A549 (cell line): Measurements from ENCODE around the gene TGIF2. TPM values are rescaled to one million over a fixed set of nuclear protein-coding genes. Genes with fewer than 3 reads are reported as not detected.

Experiments
- ATAC-seq, 2 experiments: fragments of 200-7000 bp in 1 of 2; fragments of >200 bp in 1 of 2; cut with Nextera tagmentation in 1 of 2; cut with Tn5 transposase in 1 of 2; 3 replicates each; pipeline versions ENCODE4 v1.8.0 to v1.9.1; 2018 to 2020; ENCODE audit warnings: mild to moderate bottlenecking in 1 of 2, moderate library complexity in 1 of 2
- CTCF ChIA-PET: fragments of 300-600 bp; sonication (Branson Sonifier 250); formaldehyde crosslinking; extraction: SDS; loops from one replicate; lab custom pipeline; 2021; ENCODE audit warnings: antibody characterized with exemption, inconsistent platforms; lab: Yijun Ruan, JAX
- POLR2A ChIA-PET: fragments of 350-600 bp; formaldehyde crosslinking; extraction: SDS; loops from one replicate; lab custom pipeline; 2021; ENCODE audit warnings: antibody characterized with exemption, inconsistent platforms; lab: Yijun Ruan, JAX
- DNase-seq, 2 experiments: peaks; one replicate each; pipeline versions ENCODE4 v3.0.0 to v3.0.0-alpha.2; 2011 to 2016; ENCODE audit warnings: low read depth in 1 of 2, low spot score in 1 of 2
- FAIRE-seq: peaks from 2 replicates; lab custom pipeline; 2011; peaks lifted over from hg19 to GRCh38; lab: Jason Lieb, UNC
- H3K27ac ChIP-seq, 2 experiments: fragments of >200 bp; sonication (Bioruptor Twin); formaldehyde crosslinking; 3 replicates each; pipeline ENCODE4 v1.5.1; 2016 to 2017
- H3K4me1 ChIP-seq: fragments of >200 bp; sonication (Bioruptor Twin); formaldehyde crosslinking; 3 replicates; pipeline ENCODE4 v1.6.1; 2016
- H3K4me2 ChIP-seq: fragments of >200 bp; sonication (Bioruptor Twin); formaldehyde crosslinking; 3 replicates; pipeline ENCODE4 v1.6.1; 2016
- H3K4me3 ChIP-seq: fragments of >200 bp; sonication (Bioruptor Twin); formaldehyde crosslinking; 3 replicates; pipeline ENCODE4 v1.5.1; 2016
- H3K9me3 ChIP-seq: fragments of >200 bp; sonication (Bioruptor Twin); formaldehyde crosslinking; 3 replicates; pipeline ENCODE4 v1.6.1; 2016
- CEBPB ChIP-seq, 2 experiments: fragments of >200 bp in 1 of 2; sonication (Bioruptor Twin) in 1 of 2; formaldehyde crosslinking in 1 of 2; IDR thresholded peaks; 2 replicates each; pipeline ENCODE4 v1.6.1; 2012 to 2016
- CHD4 ChIP-seq: fragments of 200-600 bp; sonication (generic); IDR thresholded peaks from 2 replicates; pipeline ENCODE4 v1.6.1; 2016; ENCODE audit warnings: antibody characterized with exemption, mild to moderate bottlenecking, borderline replicate concordance
- EHF ChIP-seq: fragments of 250-450 bp; sonication (Bioruptor Pico); IDR thresholded peaks from 2 replicates; pipeline ENCODE4 v1.5.0; 2020; ENCODE audit warnings: mild to moderate bottlenecking
- EHMT2 ChIP-seq: fragments of 200-600 bp; sonication (generic); IDR thresholded peaks from 2 replicates; pipeline ENCODE4 v1.6.1; 2016; ENCODE audit warnings: antibody characterized with exemption, low read depth, mild to moderate bottlenecking, moderate library complexity
- ESRRA ChIP-seq: fragments of 150-350 bp; IDR thresholded peaks from 2 replicates; pipeline ENCODE4 v1.6.1; 2014; ENCODE audit warnings: mild to moderate bottlenecking, low read length, borderline replicate concordance
- FOSB ChIP-seq: fragments of 250-450 bp; sonication (Bioruptor Pico); IDR thresholded peaks from 2 replicates; pipeline ENCODE4 v1.5.0; 2020; ENCODE audit warnings: mild to moderate bottlenecking, moderate library complexity
- FOSL2 ChIP-seq, 2 experiments: fragments of 450-650 bp in 1 of 2; fragments of >200 bp in 1 of 2; sonication (Bioruptor Twin) in 1 of 2; formaldehyde crosslinking; IDR thresholded peaks; 2 replicates each; pipeline versions ENCODE4 v1.5.0 to v1.6.1; 2016 to 2020; ENCODE audit warnings: mild to moderate bottlenecking in 1 of 2, moderate library complexity in 1 of 2
- GATA3 ChIP-seq: IDR thresholded peaks from 2 replicates; pipeline ENCODE4 v1.6.1; 2012; ENCODE audit warnings: borderline replicate concordance
- HDAC2 ChIP-seq: fragments of 200-600 bp; sonication (generic); IDR thresholded peaks from 2 replicates; pipeline ENCODE4 v1.6.1; 2016
- HOXA7 ChIP-seq: fragments of 250-450 bp; sonication (Bioruptor Pico); IDR thresholded peaks from 2 replicates; pipeline ENCODE4 v1.5.0; 2020; ENCODE audit warnings: mild to moderate bottlenecking, moderate library complexity
- HOXB5 ChIP-seq: fragments of 250-450 bp; sonication (Bioruptor Pico); IDR thresholded peaks from 2 replicates; pipeline ENCODE4 v1.5.0; 2020; ENCODE audit warnings: mild to moderate bottlenecking, moderate library complexity
- JUN ChIP-seq, 2 experiments: fragments of >200 bp; sonication (Bioruptor Twin); formaldehyde crosslinking; IDR thresholded peaks; 2 replicates in 1 of 2; 3 replicates in 1 of 2; pipeline ENCODE4 v1.6.1; 2016 to 2017
- KDM1A ChIP-seq: fragments of 200-600 bp; sonication (generic); IDR thresholded peaks from 2 replicates; pipeline ENCODE4 v1.6.1; 2016; ENCODE audit warnings: low read depth, mild to moderate bottlenecking
- MAFK ChIP-seq: fragments of 450-650 bp; IDR thresholded peaks from 2 replicates; pipeline ENCODE4 v1.6.1; 2014; ENCODE audit not compliant: partially characterized antibody
- MAZ ChIP-seq: fragments of 150-350 bp; IDR thresholded peaks from 2 replicates; pipeline ENCODE4 v1.6.1; 2014; ENCODE audit warnings: antibody characterized with exemption, low read depth, low read length, borderline replicate concordance
- MYC ChIP-seq: IDR thresholded peaks from 2 replicates; pipeline ENCODE4 v1.6.1; 2012; ENCODE audit warnings: mild to moderate bottlenecking, inconsistent platforms, low read length, improper control_type of control experiment, borderline replicate concordance
- NR3C1 ChIP-seq: fragments of >200 bp; sonication (Bioruptor Twin); formaldehyde crosslinking; IDR thresholded peaks from 3 replicates; pipeline ENCODE4 v1.6.1; 2017
- POLR2AphosphoS2 ChIP-seq: conservative IDR thresholded peaks from 2 replicates; pipeline ENCODE4 v1.6.1; 2012; ENCODE audit warnings: low read length, improper control_type of control experiment, inconsistent platforms
- RAD21 ChIP-seq, 2 experiments: fragments of >200 bp in 1 of 2; sonication (Bioruptor Twin) in 1 of 2; formaldehyde crosslinking in 1 of 2; IDR thresholded peaks in 1 of 2; conservative IDR thresholded peaks in 1 of 2; 2 replicates in 1 of 2; 3 replicates in 1 of 2; pipeline ENCODE4 v1.6.1; 2012 to 2018; ENCODE audit warnings: inconsistent platforms in 1 of 2
- RARB ChIP-seq: fragments of 250-450 bp; sonication (Bioruptor Pico); IDR thresholded peaks from 2 replicates; pipeline ENCODE4 v1.8.0; 2021; ENCODE audit warnings: mild to moderate bottlenecking, moderate library complexity
- RCOR1 ChIP-seq: fragments of 150-350 bp; IDR thresholded peaks from 2 replicates; pipeline ENCODE4 v1.6.1; 2014; ENCODE audit warnings: antibody characterized with exemption, low read length, low read depth
- TFCP2L1 ChIP-seq: fragments of 250-450 bp; sonication (Bioruptor Pico); IDR thresholded peaks from 2 replicates; pipeline ENCODE4 v1.5.0; 2021; ENCODE audit warnings: mild to moderate bottlenecking
- ZC3H11A ChIP-seq: fragments of 450-650 bp; IDR thresholded peaks from 2 replicates; pipeline ENCODE4 v1.6.1; 2014; ENCODE audit warnings: antibody characterized with exemption, mild to moderate bottlenecking
- WGBS: methylation state at CpG from one replicate; pipeline ENCODE4 v1.1.6; 2017; ENCODE audit errors: missing lambda C conversion rate; 5-methylcytosine and 5-hydroxymethylcytosine counted together
- polyA plus RNA-seq, 4 experiments: library from polyadenylated mRNA; depleted of rRNA in 3 of 4; stranded (reverse); fragments of >200 nt; fragmentation: RNase III in 1 of 4; extraction: RNeasy Plus Mini Kit Qiagen cat#74134 plus additional on column Dnase treatment in 1 of 4; gene quantifications; 2 replicates in 3 of 4; 3 replicates in 1 of 4; pipeline ENCODE4 v1.2.3, GENCODE V29; 2011 to 2017
- TF ChIP-seq, protein P1 (sequence below): fragments of 250-450 bp; sonication (Bioruptor Pico); IDR thresholded peaks from 2 replicates; pipeline ENCODE4 v1.5.0; 2020; ENCODE audit warnings: low read depth, mild to moderate bottlenecking, moderate library complexity
- TF ChIP-seq, protein P2 (sequence below): fragments of >200 bp; sonication (Bioruptor Twin); formaldehyde crosslinking; IDR thresholded peaks from 3 replicates; pipeline ENCODE4 v1.6.1; 2016
- TF ChIP-seq, protein P3 (sequence below): fragments of 150-350 bp; IDR thresholded peaks from 2 replicates; pipeline ENCODE4 v1.6.1; 2014; ENCODE audit warnings: low read depth, mild to moderate bottlenecking, low read length
- TF ChIP-seq, protein P4 (sequence below): fragments of 450-650 bp; IDR thresholded peaks from 2 replicates; pipeline ENCODE4 v1.6.1; 2014; ENCODE audit warnings: antibody characterized with exemption
- TF ChIP-seq, protein P5 (sequence below): IDR thresholded peaks from 2 replicates; pipeline ENCODE4 v1.6.1; 2012

Gene TGIF2
- polyA plus RNA-seq, 2 of the 4 experiments (the other 2 are of a cell fraction) = 4.1 to 5.1 TPM

DNA sequence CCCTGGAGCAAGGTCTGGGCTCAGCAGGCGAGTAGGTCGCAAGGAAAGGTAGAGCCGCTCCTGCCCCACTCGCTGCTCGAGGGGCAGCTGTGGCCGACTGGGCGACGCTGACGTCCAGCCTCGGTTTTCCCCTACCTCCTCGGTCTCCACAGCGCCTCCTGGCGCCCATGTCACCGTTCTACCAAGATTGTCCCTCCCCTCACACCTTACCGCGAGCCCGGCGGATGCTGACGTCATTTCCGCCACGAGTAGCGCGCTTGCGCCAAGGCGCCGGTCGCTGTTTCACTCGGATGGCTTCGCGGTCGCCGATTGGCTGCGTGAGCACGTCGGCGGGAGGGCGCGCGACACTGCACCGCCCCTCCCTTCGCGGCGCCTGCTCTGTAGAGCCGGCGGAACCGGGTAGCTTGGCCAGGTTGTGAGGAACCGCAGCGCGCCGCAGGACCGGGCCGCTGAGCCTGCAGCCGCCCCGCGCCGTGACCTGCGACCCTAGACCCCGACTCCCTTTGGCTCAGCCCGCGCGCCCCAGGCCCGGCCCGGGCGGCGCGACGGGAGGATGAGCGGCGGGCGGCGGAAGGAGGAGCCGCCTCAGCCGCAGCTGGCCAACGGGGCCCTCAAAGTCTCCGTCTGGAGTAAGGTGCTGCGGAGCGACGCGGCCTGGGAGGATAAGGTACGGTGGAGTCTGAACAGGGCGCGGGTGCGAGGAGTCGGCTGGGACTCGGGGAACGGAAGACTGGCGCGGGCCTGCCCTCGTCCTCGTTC is 32.2 kb downstream of the TGIF2 start, which contains the start of gene RAB5IF (continued):
- TF ChIP-seq FOSL2 (IDR thresholded peaks at IDR 0.05) (no peak), FOSL2 (CRISPR knock-in tag; IDR thresholded peaks at IDR 0.05) (peak; percentile 51; the same call in 1 of the 2 replicates), HOXA7 (CRISPR knock-in tag) (no peak), MAFK (peak; percentile 29), RAD21 (conservative IDR thresholded peaks at IDR 0.05 in 1 of 2, IDR thresholded peaks at IDR 0.05 in 1 of 2) (peak; percentile 66 to 73), MAZ (peak; percentile 39; the same call in 1 of the 2 replicates)

DNA sequence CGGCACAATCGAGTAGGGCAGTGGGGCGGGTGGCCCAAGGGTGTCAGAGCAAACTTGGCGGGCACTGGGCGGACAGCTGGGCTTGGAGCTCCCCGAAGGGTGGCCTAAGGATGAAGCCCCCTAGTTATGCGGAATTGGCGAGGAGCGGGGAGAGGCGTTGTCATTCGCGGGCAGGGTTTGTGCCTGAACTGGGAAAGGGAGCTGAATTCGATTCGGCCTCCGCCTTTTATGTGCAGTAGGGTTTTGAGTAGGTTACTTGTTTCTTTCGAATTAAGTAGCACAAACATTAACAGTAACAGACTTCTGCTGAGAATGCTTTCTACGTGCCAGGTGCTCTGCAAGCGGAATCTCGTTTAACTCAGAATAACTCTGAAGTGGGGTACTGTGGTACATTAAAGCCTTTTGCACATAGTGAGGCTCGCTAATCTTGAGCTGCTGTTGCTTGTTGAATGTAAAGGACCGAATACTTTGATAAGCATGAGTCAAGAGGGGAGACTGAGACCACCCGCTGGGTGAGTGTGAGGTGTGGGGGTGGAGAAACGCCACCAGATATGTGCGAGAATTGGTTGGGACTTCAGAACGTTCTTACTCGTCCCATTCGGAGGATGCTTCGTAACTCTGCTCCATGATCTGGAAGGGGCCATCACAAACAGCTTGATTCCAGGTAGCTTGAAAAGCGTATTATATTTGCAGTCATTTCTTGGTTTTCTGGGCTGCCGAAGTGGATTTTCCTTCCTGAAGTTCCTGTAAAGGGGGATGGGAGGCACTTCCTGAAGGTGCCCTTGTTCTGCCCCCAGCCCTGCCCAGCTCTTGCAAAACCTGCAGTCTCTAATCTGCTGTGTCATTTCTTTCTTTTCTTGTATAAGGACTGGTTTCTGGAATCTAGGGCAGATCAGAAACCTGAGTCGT is 33.0 kb downstream of the TGIF2 start:
- ATAC-seq (peak in 1 of 2 experiments; percentile 16; a peak in 4 of 6 replicates), FAIRE-seq (no peak), DNase-seq (peak in 1 of 2 experiments; percentile 61)
- no peaks in the 10 kb centered on the region for H3K9me3 ChIP-seq
- H3K27ac ChIP-seq = peak overlapping the region; percentile 95 to 96
- H3K4me2 ChIP-seq = peak overlapping the region; percentile 90
- H3K4me1 ChIP-seq = peaks cover 22% of the 10 kb centered on the region
- CTCF ChIA-PET = interaction anchor here (0.6 to 4.3 kb wide), 40 partner anchors 8 to 450 kb away, joined by 3 to 54 read pairs (median 4); partner anchors contain the start of genes DSN1 and TGIF2
- POLR2A ChIA-PET = interaction anchor here (1.1 to 1.4 kb wide), 2 partner anchors 8 to 17 kb away, joined by 3 to 5 read pairs; no protein-coding TSS in a partner anchor
- WGBS = 1% methylated on average over 30 of the region's 31 CpGs
- H3K4me3 ChIP-seq = peak overlapping the region; percentile 98
- TF ChIP-seq NR3C1 = no peak
- TF ChIP-seq EHF (CRISPR knock-in tag) = no peak
- TF ChIP-seq ESRRA = peak; percentile 85
- TF ChIP-seq HOXB5 (CRISPR knock-in tag) = no peak
- TF ChIP-seq EHMT2 = no peak
- TF ChIP-seq, protein P1, sequence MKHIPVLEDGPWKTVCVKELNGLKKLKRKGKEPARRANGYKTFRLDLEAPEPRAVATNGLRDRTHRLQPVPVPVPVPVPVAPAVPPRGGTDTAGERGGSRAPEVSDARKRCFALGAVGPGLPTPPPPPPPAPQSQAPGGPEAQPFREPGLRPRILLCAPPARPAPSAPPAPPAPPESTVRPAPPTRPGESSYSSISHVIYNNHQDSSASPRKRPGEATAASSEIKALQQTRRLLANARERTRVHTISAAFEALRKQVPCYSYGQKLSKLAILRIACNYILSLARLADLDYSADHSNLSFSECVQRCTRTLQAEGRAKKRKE = no peak
- TF ChIP-seq KDM1A = no peak
- TF ChIP-seq, protein P2, sequence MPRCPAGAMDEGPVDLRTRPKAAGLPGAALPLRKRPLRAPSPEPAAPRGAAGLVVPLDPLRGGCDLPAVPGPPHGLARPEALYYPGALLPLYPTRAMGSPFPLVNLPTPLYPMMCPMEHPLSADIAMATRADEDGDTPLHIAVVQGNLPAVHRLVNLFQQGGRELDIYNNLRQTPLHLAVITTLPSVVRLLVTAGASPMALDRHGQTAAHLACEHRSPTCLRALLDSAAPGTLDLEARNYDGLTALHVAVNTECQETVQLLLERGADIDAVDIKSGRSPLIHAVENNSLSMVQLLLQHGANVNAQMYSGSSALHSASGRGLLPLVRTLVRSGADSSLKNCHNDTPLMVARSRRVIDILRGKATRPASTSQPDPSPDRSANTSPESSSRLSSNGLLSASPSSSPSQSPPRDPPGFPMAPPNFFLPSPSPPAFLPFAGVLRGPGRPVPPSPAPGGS = no peak
- TF ChIP-seq, protein P3, sequence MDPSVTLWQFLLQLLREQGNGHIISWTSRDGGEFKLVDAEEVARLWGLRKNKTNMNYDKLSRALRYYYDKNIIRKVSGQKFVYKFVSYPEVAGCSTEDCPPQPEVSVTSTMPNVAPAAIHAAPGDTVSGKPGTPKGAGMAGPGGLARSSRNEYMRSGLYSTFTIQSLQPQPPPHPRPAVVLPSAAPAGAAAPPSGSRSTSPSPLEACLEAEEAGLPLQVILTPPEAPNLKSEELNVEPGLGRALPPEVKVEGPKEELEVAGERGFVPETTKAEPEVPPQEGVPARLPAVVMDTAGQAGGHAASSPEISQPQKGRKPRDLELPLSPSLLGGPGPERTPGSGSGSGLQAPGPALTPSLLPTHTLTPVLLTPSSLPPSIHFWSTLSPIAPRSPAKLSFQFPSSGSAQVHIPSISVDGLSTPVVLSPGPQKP = no peak
- TF ChIP-seq MYC = 0 out of 2 replicates have a peak, but pooled peaks have one; percentile 22
- TF ChIP-seq FOSL2 (IDR thresholded peaks at IDR 0.05) = no peak
- no peak for TF ChIP-seq FOSL2 (CRISPR knock-in tag; IDR thresholded peaks at IDR 0.05)
- TF ChIP-seq ZC3H11A = no peak
- no peak for TF ChIP-seq JUN (IDR thresholded peaks at IDR 0.05)
- no peak for TF ChIP-seq RARB (CRISPR knock-in tag)
- no peak for TF ChIP-seq FOSB (CRISPR knock-in tag)
- no peak for TF ChIP-seq RAD21 (conservative IDR thresholded peaks at IDR 0.05 in 1 of 2, IDR thresholded peaks at IDR 0.05 in 1 of 2)
- TF ChIP-seq, protein P4, sequence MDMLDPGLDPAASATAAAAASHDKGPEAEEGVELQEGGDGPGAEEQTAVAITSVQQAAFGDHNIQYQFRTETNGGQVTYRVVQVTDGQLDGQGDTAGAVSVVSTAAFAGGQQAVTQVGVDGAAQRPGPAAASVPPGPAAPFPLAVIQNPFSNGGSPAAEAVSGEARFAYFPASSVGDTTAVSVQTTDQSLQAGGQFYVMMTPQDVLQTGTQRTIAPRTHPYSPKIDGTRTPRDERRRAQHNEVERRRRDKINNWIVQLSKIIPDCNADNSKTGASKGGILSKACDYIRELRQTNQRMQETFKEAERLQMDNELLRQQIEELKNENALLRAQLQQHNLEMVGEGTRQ = no peak
- no peak for TF ChIP-seq POLR2AphosphoS2
- no peak for TF ChIP-seq TFCP2L1 (CRISPR knock-in tag)
- no peak for TF ChIP-seq GATA3
- TF ChIP-seq RCOR1 = no peak
- no peak for TF ChIP-seq CHD4
- no peak for TF ChIP-seq HDAC2
- TF ChIP-seq, protein P5, sequence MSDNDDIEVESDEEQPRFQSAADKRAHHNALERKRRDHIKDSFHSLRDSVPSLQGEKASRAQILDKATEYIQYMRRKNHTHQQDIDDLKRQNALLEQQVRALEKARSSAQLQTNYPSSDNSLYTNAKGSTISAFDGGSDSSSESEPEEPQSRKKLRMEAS = no peak
- TF ChIP-seq CEBPB (IDR thresholded peaks at IDR 0.05) = peak; percentile 33 to 56; a peak in 3 of 4 replicates
